T-cell (primary cell): ENCODE measurements around the gene POLE. TPM values are rescaled to one million over a fixed set of nuclear protein-coding genes. Genes with fewer than 3 reads are reported as not detected.

Experiments used
- ATAC-seq, 4 experiments: fragments of 200-7000 bp in 3 of 4; fragments of 150-1000 bp in 1 of 4; cut with Tn5 transposase; replicated peaks in 1 of 4; 1 replicate in 3 of 4; 2 replicates in 1 of 4; pipeline ENCODE4 v1.10.0; 2021; ENCODE audit warnings: moderate library complexity in 3 of 4, mild to moderate bottlenecking in 2 of 4, moderate number of reproducible peaks in 1 of 4
- CTCF ChIA-PET, 2 donors: fragments of 300-600 bp; sonication (Branson Sonifier 250); formaldehyde crosslinking; loops; one replicate each; lab custom pipeline; 2022; ENCODE audit warnings: antibody characterized with exemption in 2 of 2; lab: Charles Lee
- POLR2A ChIA-PET, 2 donors: fragments of 300-600 bp; sonication (Branson Sonifier 250); formaldehyde crosslinking; loops; one replicate each; lab custom pipeline; 2022; ENCODE audit warnings: antibody characterized with exemption in 2 of 2; lab: Charles Lee
- DNase-seq, 35 experiments: peaks; one replicate each; pipeline versions ENCODE4 v3.0.0 to v3.0.0-alpha.2; 2013 to 2023
- H3K27ac ChIP-seq: one replicate; pipeline ENCODE4 v1.5.1; 2013; ENCODE audit warnings: low read length
- H3K27me3 ChIP-seq, 2 experiments: replicated peaks in 1 of 2; 1 replicate in 1 of 2; 2 replicates in 1 of 2; pipeline versions ENCODE4 v1.6.1 to v1.7.0; 2013; ENCODE audit warnings: low read length in 1 of 2, mixed read lengths in 1 of 2; ENCODE audit not compliant: control insufficient read depth in 2 of 2, insufficient read depth in 2 of 2; ENCODE audit errors: extremely low read depth in 1 of 2
- H3K36me3 ChIP-seq, 2 donors: 1 replicate in 1 of 2; 2 replicates in 1 of 2; pipeline versions ENCODE4 v1.6.1 to v1.7.0; 2013; ENCODE audit warnings: low read length in 1 of 2; ENCODE audit not compliant: control insufficient read depth in 2 of 2, insufficient read depth in 1 of 2; ENCODE audit errors: extremely low read depth in 1 of 2
- H3K4me1 ChIP-seq, 2 experiments: 1 replicate in 1 of 2; 2 replicates in 1 of 2; pipeline versions ENCODE4 v1.6.1 to v1.7.0; 2013; ENCODE audit warnings: low read length in 2 of 2, mixed read lengths in 1 of 2; ENCODE audit not compliant: insufficient read depth in 2 of 2, control insufficient read depth in 1 of 2; ENCODE audit errors: extremely low read depth in 1 of 2
- H3K4me3 ChIP-seq, 2 donors: 1 replicate in 1 of 2; 2 replicates in 1 of 2; pipeline versions ENCODE4 v1.5.1 to v1.7.0; 2013; ENCODE audit warnings: mild to moderate bottlenecking in 2 of 2, low read length in 1 of 2, moderate library complexity in 1 of 2; ENCODE audit not compliant: control insufficient read depth in 1 of 2; ENCODE audit errors: extremely low read depth in 1 of 2
- H3K9me3 ChIP-seq: 2 replicates; pipeline ENCODE4 v1.7.0; 2013
- H3K27ac Mint-ChIP-seq, 2 donors: one replicate each; pipeline ENCODE4 v1.8.0; 2020 to 2021; ENCODE audit warnings: mild to moderate bottlenecking in 2 of 2, mixed read lengths in 2 of 2
- H3K27me3 Mint-ChIP-seq, 2 donors: one replicate each; pipeline ENCODE4 v1.8.0; 2021 to 2022; ENCODE audit warnings: mixed read lengths in 2 of 2
- H3K36me3 Mint-ChIP-seq: one replicate; pipeline ENCODE4 v1.8.0; 2021; ENCODE audit warnings: mixed read lengths
- H3K4me1 Mint-ChIP-seq, 3 donors: one replicate each; pipeline ENCODE4 v1.8.0; 2020 to 2022; ENCODE audit warnings: mixed read lengths in 3 of 3, mild to moderate bottlenecking in 1 of 3
- H3K4me3 Mint-ChIP-seq, 3 donors: one replicate each; pipeline ENCODE4 v1.8.0; 2020 to 2022; ENCODE audit warnings: mild to moderate bottlenecking in 3 of 3, mixed read lengths in 3 of 3, moderate library complexity in 3 of 3
- H3K9me3 Mint-ChIP-seq, 3 donors: one replicate each; pipeline ENCODE4 v1.8.0; 2020 to 2022; ENCODE audit warnings: mixed read lengths in 3 of 3
- WGBS: methylation state at CpG from one replicate; pipeline ENCODE4 v1.1.5; 2013; ENCODE audit warnings: missing lambda C conversion rate; ENCODE audit not compliant: insufficient coverage; 5-methylcytosine and 5-hydroxymethylcytosine counted together
- total RNA-seq, 35 experiments: library from RNA in 6 of 35; stranded (reverse) in 6 of 35; fragments of 120-200 nt in 1 of 35; gene quantifications; one replicate each; pipeline versions ENCODE4 v1.2.1 to v1.2.4 and lab custom pipeline; 2013 to 2026

Gene POLE
- total RNA-seq, 5 donors from 2014 or later (not counting 1 experiment from before 2014, with no cell fraction given): 43.6 to 70.4 (median 66.1) TPM

GRCh38 chr12:132576701-132577100, 110.4 kb downstream of the POLE start:
- Histone ChIP-seq H3K27ac (no peak overlapping the region), H3K4me1 (no peaks in the 10 kb centered on the region), H3K9me3 (no peaks in the 10 kb centered on the region), H3K36me3 (peaks cover 20 to 38% of the 10 kb centered on the region in 2 donors), H3K27me3 (no peaks in the 10 kb centered on the region), H3K4me3 (no peak overlapping the region)
- no peak overlapping the region for H3K27ac Mint-ChIP-seq
- H3K4me3 Mint-ChIP-seq: no peak overlapping the region
- WGBS: 97% methylated on average over 7 of the region's 12 CpGs
- no peaks in the 10 kb centered on the region for H3K27me3 Mint-ChIP-seq
- no peak for DNase-seq
- ChIA-PET POLR2A (no interaction called here), CTCF (no interaction called here)
- H3K36me3 Mint-ChIP-seq: peaks cover 11% of the 10 kb centered on the region
- H3K9me3 Mint-ChIP-seq: no peaks in the 10 kb centered on the region
- no peak for ATAC-seq
- H3K4me1 Mint-ChIP-seq: no peaks in the 10 kb centered on the region

DNA sequence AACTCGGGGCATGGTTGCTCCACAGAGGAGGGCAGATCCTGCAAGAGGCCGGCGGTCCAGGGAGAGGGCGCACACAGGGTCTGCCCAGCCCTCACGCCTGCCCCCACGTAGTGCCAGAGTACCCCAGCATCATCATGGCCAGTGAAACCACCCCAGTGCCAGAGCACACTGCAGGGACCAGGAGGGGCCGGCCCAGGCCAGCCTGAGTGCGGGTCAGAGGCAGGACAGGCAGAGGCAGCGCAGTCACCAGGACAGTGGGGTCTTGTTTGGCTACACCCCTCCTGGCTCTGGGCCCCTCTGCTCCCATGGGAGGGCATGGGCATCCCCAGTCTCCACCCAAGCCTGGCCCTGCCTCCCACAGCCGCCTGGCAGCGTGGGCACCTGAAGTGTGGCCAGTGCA, 111.5 kb downstream of the POLE start:
- Histone ChIP-seq H3K27me3 (no peaks in the 10 kb centered on the region), H3K36me3 (peaks cover 19 to 31% of the 10 kb centered on the region in 2 donors), H3K27ac (no peak overlapping the region), H3K4me3 (no peak overlapping the region), H3K9me3 (no peaks in the 10 kb centered on the region), H3K4me1 (no peaks in the 10 kb centered on the region)
- Mint-ChIP-seq H3K4me1 (no peaks in the 10 kb centered on the region), H3K27me3 (no peaks in the 10 kb centered on the region), H3K4me3 (no peak overlapping the region), H3K36me3 (peaks cover 11% of the 10 kb centered on the region), H3K27ac (no peak overlapping the region), H3K9me3 (no peaks in the 10 kb centered on the region)
- POLR2A ChIA-PET: no interaction called here
- CTCF ChIA-PET: no interaction called here
- DNase-seq (no peak), ATAC-seq (no peak)
- 97% methylated on average over 8 of the region's 11 CpGs for WGBS

- Histone ChIP-seq H3K36me3 (peaks cover 24 to 27% of the 10 kb centered on the region in 2 donors), H3K4me3 (no peak overlapping the region), H3K9me3 (no peaks in the 10 kb centered on the region), H3K27ac (no peak overlapping the region), H3K27me3 (no peaks in the 10 kb centered on the region), H3K4me1 (no peaks in the 10 kb centered on the region)
- Mint-ChIP-seq H3K27me3 (no peaks in the 10 kb centered on the region), H3K36me3 (peaks cover 8% of the 10 kb centered on the region), H3K9me3 (no peaks in the 10 kb centered on the region), H3K4me3 (no peak overlapping the region), H3K27ac (no peak overlapping the region), H3K4me1 (no peaks in the 10 kb centered on the region)
- POLR2A ChIA-PET: no interaction called here
- DNase-seq (no peak), ATAC-seq (no peak)
- WGBS: 99% methylated on average over 37 of the region's 39 CpGs
- CTCF ChIA-PET: no interaction called here
Observed at GRCh38 chr12:132574271-132574996, 112.7 kb downstream of the POLE start.

Other genes starting within 250 kb of the POLE start
- gene FBRSL1, start 197.2 kb downstream of the POLE start, total RNA-seq: 100 to 1,000 TPM in 2 of 5 donors, 10 to 100 TPM in 3; 82.1 to 114 (median 99.3) TPM
- not detected for gene LRCOL1, start 76.8 kb downstream of the POLE start, total RNA-seq
- gene P2RX2, start 68.6 kb downstream of the POLE start, total RNA-seq: not detected
- 1 to 10 TPM; 3.1 to 8.9 (median 6.5) TPM for gene PXMP2, start 245 bp upstream of the POLE start, total RNA-seq
- 10 to 100 TPM; 21.3 to 32.4 (median 31.5) TPM for gene PGAM5, start 23.5 kb upstream of the POLE start, total RNA-seq
- gene ANKLE2, start 74.5 kb upstream of the POLE start, total RNA-seq: 100 to 1,000 TPM in 2 of 5 donors, 10 to 100 TPM in 3; 88.1 to 106 (median 94.3) TPM
- 10 to 100 TPM; 49.1 to 77.9 (median 67.4) TPM for gene GOLGA3, start 141.5 kb upstream of the POLE start, total RNA-seq
- gene CHFR, start 200.3 kb upstream of the POLE start, total RNA-seq: 100 to 1,000 TPM in 1 of 5 donors, 10 to 100 TPM in 4; 84.2 to 107 (median 86.0) TPM